HG02610 (cell line): ENCODE results near the gene TPGS1.
"Not testable (repeated sequence)": the region's sequence is repeated elsewhere in the genome, so short reads cannot be mapped to it uniquely, and the experiment has no call there.

Source experiments
- ATAC-seq: cut with Tn5 transposase; IDR thresholded peaks from one replicate; pipeline ENCODE4 v1.9.1; 2021; ENCODE audit warnings: mild to moderate bottlenecking, moderate library complexity; ENCODE audit not compliant: unreplicated experiment

The TPGS1 gene

DNA sequence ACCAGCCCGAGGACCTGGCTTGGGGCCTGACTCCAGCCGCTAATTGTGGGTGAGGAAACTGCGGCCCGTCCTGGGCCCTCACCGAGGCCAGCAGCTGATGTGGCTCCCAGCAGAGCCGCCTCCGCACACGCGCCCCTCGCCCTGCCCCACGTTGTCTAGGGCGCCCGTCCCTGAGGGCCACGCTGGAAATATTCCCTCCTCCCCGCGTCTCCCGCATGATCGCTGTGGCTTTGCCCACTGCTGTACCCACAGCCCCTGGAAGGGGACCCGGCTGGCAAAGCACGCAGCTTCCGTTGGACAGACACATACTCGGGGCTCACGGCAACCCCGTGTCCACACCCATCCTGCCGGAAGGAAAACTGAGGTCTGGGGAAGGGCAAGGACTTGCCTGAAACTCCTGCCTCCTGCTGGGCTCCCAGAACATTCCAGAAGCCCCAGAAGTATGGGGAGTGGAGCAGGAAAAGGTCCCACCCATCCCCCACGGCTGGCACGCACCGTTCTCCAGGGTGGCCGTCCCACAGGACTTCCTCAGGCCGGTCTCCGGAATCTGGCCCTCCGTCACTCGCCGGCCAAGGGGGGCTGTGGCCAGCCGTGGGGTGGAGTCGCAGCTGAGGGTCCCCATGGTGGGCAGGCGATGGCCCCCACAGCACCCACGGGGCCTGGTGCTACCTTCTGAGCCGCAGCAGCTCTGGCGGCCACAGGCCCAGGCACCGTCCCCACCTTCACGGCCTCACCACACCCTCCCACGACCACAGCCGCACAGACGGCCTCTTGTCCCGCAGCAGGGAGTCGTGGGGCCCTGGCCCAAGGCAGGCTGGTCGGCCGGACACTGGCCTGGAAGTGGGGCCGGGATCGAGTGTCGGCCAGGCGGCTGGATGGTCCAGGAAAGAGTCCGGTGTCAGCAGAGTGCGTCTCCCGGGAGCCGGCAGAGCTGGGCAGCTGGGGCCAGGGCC lies 32.9 kb upstream of the TPGS1 start:
- no peak for ATAC-seq

DNA sequence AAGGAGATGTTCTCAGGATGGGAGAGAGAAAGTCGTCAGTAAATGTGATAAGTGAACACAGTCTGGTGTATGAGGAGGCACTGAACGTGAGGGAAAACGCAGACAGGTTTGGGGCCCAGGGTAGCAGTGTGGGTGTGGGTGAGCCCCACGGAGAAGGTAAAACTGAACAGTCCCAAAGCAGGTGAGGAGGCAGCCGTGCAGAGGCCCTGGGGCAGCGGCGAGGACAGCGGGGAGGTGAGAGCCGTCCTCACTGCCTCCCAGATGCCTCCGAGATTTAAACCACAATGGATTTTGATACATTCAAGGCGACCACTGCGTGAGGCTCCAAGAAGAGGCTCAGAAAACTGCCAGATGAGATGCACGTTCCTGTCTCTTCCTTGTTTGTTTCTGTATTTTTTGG lies 31.9 kb upstream of the TPGS1 start:
- no peak for ATAC-seq

DNA sequence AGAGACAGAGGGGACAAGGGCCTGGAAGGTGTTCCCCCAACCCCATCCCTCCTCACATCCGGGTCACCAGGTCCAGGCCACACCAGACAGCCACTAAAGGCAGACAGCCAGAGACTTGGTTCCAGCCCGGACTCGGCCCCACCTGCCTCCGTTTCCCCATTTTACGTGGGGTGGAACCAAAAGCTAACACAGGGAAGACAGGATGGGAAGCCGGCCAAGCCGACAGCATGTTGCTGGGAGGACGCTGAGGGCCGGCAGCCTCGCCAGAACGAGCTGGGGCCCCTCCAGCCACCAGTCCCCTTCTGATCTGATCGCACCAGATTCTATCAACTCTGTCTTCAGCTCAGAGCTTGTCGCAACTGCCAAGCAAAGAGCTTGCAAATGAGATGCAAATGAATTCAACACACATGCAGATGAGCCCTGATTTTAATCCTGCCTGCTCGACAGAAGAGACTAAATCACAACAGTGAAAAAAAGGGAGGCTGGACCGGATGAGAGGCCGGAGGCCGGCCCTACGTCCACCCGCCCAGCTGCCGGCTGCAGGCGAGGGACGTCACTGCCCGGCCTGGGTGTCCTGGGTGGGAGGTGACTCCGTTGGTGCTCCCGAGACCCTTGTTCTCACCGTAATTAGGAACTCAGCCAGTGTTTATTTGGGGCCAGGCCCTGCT lies 28.9 kb upstream of the TPGS1 start:
- ATAC-seq: no peak

DNA sequence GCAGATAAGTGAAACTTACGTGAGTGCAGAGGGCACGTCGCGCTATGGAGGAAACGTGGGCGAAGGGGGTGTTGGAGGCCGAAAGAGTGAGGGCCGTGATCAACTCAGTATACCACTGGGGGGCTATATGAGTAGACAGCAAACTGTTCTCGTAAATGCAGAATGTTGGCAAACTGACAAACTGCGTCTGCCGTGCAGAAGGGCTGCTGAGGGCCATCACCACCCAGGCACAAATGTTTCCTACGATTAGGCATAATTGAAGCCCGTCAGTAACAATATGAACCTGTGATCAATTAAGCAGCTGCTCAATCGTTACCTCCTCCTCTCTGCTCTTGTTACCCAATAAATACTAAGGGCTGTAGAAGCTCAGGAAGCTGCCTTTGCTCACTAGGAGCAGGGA lies 28.3 kb upstream of the TPGS1 start:
- no peak for ATAC-seq

DNA sequence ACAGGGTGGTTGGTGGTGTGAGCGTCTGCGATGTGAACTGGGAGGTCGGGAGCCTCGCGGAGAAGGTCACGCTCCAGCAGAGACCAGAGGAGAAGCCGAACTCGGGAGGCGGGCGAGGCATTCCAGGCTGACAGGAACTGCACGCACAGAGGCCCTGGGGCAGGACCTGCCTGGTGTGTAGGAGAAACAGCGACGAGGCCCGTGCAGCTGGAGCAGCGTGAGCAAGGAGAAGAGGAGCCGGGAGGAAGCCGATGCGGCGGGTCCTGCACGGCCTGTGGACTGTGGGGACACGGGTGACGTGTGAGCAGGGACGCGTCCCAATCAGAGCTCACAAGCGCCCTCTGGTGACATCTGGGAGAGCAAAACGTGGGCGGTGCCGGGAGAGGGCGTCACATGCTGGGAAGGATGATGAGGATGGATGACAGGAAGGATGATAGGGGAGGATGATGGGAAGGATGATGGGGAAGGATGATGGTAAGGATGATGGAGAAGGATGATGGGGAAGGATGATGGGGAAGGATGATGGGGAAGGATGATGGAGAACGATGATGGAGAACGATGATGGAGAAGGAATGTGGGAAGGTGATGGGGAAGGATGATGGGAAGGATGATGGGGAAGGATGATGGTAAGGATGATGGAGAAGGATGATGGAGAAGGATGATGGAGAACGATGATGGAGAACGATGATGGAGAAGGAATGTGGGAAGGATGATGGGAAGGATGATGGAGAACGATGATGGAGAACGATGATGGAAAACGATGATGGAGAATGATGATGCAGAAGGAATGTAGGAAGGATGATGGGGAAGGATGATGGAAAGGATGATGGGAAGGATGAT lies 27.1 kb upstream of the TPGS1 start:
- no peak for ATAC-seq

- ATAC-seq: not testable (repeated sequence)
Measured at GRCh38 chr19:481100-481499, 26.2 kb upstream of the TPGS1 start.

GRCh38 chr19:482186-483041 lies 24.9 kb upstream of the TPGS1 start:
- no peak for ATAC-seq

- no peak for ATAC-seq
Measured at GRCh38 chr19:483332-484072, 23.8 kb upstream of the TPGS1 start.

DNA sequence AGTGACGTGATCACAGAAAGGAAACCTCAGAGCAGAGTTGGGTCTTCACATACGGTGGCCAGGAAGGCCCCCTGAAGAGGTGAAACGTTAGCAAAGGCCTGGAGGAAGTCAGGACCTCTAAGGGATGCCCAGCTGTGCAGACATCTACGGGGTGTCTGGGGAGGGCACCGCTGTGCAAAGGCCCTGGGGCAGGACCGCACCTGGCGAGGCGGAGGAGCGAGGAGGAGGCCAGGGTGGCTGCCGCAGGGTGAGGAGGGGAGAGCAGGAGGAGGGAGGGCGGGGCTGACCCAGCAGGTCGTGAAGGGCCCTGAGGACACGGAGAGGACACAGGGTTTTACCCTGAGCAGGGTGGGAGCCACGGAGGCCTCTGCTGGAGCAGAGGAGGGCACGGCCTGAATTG lies 22.8 kb upstream of the TPGS1 start:
- no peak for ATAC-seq

DNA sequence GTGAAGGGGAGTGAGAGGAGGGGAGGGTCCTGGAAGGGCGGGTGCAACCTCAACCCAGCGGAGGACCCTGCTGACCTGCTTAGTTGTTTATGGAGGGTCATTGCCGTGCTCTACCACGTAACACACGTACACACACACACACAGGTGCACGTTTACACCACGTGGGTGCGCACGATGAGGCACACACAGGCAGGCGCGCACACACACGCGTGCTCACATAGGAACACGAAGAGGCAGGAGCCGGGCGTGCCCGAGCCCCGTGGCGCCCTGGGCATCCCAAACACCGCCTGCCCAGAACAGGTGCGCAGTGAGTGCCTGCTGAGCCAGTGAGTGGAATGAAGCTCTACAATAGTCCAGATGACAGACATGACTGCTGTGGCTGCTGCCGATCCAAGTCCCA lies 22.2 kb upstream of the TPGS1 start:
- no peak for ATAC-seq

GRCh38 chr19:485583-486236 lies 21.6 kb upstream of the TPGS1 start:
- no peak for ATAC-seq

DNA sequence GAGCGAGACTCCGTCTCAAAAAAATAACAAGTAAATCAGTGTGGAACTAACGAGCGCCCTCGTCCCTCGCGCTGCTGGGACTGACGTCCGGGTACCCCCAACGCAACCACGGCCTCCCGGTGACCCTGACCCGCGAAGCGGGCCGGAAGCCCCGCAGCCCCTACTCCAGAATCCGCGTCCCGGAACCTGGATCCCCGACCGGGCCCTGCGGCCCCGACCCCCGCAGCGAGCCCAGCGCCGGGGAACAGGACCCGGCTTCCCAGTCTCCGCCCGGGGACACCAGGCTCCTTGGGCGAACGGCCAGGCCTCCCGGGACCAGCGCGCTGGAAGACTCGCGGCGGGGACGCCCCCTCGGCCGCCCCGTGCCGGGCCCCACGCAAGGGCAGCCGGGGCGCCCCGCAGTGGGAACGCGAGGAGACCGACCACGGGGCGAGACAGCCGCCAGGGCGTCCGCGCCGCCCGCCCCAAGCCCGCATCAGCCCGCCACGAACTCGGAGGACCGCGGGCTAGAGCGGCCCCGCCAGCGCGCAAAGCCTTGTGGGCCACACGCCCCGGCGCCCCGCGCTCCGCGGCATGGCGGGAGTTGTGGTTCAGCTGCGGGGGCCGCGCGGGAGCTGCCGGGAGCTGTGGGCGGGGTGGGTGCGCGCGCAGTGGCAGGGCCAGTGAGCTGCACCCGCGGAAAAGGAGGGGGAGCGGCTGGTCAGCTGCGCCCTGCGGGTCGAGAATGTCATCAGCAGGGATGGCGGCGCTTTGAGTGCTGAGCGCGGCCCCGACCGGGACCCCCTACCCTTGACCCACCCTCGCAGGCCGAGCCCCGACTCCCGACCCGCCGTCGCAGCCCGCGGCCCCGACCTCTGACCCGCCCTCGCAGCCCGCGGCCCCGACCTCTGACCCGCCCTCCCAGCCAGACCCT lies 18.5 kb upstream of the TPGS1 start:
- peak; percentile 54 for ATAC-seq

DNA sequence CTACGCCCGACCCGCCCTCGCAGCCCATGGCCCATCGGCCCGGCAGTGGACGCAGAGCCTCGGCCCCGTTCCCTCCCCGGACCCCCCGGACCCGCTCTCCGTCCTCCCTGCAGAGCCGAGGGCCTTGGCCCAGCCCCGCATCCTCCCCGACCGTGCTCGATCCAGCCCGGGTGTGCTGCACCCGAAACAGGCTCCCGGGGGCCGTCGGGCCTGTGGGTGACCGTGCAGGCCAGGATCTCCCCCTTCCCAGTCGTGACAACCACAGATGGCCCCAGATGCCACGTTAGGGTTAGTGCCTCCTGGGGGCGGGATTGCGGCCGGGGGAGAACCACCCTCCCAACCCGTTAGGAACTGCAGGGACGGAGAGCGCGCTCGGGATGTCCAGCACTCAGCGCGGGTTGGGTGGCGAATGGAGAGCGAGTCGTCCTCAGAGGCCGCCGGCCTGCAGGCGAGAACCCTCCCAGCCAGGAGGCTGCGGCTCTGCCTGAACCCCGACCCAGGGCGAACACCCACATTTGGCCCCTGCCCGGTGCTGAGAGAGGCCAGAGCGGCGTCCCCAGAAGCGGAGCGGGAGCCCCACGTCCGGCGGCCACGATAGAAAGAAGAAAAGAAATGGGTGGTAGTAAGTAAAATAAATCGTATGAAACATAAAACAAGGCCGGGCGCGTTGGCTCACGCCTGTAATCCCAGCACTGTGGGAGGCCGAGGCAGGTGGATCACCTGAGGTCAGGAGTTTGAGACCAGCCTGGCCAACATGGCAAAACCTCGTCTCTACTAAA lies 17.7 kb upstream of the TPGS1 start:
- no peak for ATAC-seq

- no peak for ATAC-seq
Measured at GRCh38 chr19:491146-491741, 16.1 kb upstream of the TPGS1 start.

GRCh38 chr19:492091-492531 lies 15.2 kb upstream of the TPGS1 start:
- ATAC-seq: no peak

DNA sequence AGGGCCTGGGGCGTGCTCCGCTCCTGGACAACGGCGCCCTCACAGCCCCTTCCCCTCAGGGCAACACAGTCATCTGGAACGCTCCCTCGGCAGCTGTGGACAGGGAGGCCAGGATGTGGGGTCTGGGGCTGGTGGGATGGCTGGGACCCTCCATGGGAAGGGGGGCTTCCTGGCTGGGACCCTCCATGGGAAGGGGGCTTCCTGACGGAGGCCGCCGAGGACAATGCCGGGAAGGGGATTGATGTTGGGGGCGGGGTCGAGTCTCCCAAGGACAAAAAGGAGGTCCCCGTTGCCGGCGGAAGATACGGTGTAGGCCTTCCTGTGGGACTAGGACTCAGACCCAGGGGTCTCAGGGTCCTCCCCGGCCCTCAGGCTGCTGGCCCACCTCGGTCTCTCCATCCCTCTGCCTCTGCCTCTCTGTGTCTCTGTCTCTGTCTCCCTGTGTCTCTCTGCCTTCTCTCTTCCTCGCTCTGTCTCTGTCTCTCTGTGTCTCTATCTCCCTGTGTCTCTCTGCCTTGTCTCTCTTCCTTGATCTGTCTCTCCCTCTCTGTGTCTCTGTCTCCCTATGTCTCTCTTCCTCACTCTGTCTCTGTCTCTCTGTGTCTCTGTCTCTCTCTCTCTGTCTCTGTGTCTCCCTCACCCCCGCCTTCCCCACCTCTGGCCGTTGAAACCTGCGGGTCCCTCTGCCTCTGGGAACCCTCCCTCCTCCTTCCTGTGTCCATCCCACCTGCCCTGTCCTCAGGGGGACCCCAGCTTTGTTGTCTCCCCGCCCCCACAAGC lies 13.7 kb upstream of the TPGS1 start:
- no peak for ATAC-seq
